ENCODE results near the gene LYRM4.

LYRM4 gene

DNA sequence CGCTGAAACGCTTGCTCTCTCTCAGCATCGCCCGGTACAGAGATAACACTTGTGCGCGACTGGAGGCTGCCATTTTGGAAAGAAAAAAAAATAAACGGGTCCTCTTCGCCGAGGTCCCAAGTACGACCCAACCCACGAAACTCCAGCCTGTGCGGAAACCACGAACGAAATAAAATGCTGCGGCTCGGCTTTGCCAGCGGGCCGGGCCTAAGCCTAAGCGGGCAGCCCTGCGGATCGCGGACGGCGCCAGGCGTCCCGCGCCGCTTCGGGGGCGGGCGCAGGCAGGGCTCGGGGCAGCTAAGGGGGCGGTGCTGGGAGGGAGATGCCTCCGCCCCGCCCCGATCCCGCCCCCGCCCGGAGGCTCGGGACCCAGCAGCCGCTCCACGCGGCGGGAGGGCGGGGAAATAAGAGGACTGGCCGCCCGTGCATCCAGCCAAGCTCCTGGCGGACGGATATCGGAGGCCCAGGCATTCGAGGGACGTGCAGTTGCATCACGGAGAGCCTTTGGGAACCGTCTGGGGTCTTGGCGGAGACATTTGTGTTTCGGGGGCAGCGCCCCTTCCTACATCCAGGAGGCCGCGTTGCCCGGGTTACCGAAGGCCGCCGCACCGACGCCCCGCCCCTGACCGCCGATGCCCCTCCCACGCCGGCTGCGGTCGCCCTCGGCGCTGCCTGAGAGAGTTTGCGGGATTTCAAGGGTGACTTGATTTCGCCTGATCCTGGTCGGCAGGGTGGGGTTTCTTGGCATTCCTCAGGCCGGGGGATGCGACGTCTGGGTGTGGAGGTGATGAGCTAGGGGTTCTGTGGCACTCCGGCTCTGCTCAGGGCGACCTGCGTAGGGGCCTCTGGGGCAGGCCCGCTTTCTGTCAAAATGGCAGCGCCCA, at the start of gene LYRM4, which contains the start of gene FARS2:
LYRM4 (minus strand) TSS at position 290 of the 884 bp plus-strand sequence; CDS start at position 73, 217 bp downstream.
FARS2 (plus strand) TSS at position 853 of the 884 bp plus-strand sequence.
- in situ Hi-C loops (cut with HindIII; ENCODE audit: low pct_ligation_motif_present, low pct_unique_long_range_greater_than_20kb, low sequenced_read_pairs): no loop called here
- peak; percentile 85 for DNase-seq

DNA sequence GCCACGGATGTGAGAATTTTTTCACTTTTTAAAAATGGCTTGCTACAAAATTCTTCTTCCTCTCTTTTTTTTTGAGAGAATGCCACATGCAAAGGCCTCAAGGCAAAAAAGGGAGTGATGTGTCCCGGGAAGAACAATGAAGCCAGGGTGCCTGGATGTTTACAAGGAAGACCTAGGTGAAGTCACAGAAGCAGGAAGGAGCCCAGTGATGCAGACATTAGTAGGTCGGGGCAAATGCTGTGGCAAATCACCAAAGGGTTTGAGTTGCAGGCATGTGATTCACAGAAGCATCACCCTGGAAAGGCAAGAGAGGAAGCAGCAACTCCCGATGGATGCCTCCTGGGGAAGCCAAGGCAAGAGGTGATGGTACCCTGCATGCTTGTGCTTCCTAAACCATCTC, 47.3 kb upstream of the LYRM4 start:
- in situ Hi-C loops (cut with HindIII; ENCODE audit: low pct_ligation_motif_present, low pct_unique_long_range_greater_than_20kb, low sequenced_read_pairs): no loop called here
- no peak for DNase-seq

DNA sequence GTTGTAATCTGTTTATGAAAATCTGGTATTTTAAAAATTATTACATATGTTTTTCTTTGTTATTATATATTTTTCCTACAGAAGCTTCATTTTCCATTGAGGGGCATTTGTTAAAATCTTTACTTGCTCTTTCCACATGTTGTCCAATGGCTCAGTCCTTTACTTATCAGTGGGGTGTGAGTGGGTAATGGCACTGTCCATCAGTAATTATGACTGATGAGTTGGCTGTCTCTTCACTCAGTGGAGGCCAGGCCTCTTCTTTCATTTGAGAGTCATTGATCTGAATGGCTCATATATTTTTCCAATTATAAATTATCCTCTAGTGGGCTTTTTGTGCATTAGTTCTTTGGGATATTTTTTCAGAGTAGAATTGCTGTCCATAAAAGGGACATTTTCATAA, 46.3 kb upstream of the LYRM4 start:
- in situ Hi-C loops (cut with HindIII; ENCODE audit: low pct_ligation_motif_present, low pct_unique_long_range_greater_than_20kb, low sequenced_read_pairs): no loop called here
- no peak for DNase-seq

DNA sequence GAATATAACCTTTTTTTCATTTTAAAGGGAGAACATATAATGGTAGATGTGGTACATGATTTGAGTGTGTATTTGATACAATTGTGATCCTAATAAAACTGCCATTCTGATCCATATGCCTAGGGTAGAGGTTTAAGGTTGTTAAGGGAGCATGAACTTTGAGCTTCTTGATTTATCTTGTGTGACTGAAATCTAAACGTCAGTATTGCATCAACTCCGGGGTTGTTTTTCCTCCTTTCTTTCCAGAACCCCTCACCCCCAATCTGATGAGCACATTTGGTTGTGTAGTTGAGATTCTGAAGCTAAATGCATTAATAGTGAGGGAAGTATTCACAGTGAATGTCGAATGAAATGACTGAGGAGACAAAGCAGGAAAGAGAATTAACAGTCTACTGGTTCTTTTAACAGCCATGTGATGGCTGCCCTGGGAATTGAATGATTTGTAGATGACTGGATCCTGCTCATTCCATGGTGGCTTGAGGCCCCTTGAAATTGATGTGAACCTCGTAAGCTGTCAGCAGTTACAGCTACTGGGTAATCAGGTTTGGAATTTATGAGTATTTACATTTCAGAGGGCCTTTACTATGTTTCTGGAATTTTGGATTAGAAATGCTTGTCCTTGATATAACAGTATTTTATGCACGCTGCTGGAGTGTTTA, 45.3 kb upstream of the LYRM4 start:
- DNase-seq: no peak
- in situ Hi-C loops (cut with HindIII; ENCODE audit: low pct_ligation_motif_present, low pct_unique_long_range_greater_than_20kb, low sequenced_read_pairs): no loop called here

DNA sequence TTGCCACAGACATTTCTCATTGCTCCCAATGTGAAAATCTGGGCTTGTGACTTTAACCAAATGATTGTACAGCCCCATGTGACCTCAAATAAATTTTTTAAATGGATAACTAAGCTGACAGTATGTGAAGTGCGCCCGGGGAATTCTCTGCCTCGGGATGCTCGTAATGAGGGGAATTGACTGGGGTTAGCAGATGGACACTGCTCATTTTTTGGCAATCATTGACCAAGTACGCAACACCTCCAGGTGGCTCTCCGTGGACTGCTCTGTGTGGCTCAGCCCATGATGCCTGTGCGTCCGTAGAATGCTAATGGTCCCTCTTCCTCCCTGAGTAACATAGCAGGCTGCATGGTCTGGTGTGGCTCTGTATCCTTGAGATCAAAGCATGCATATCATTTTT, 42.9 kb upstream of the LYRM4 start:
- peak; percentile 16 for DNase-seq
- in situ Hi-C loops (cut with HindIII; ENCODE audit: low pct_ligation_motif_present, low pct_unique_long_range_greater_than_20kb, low sequenced_read_pairs): no loop called here

DNA sequence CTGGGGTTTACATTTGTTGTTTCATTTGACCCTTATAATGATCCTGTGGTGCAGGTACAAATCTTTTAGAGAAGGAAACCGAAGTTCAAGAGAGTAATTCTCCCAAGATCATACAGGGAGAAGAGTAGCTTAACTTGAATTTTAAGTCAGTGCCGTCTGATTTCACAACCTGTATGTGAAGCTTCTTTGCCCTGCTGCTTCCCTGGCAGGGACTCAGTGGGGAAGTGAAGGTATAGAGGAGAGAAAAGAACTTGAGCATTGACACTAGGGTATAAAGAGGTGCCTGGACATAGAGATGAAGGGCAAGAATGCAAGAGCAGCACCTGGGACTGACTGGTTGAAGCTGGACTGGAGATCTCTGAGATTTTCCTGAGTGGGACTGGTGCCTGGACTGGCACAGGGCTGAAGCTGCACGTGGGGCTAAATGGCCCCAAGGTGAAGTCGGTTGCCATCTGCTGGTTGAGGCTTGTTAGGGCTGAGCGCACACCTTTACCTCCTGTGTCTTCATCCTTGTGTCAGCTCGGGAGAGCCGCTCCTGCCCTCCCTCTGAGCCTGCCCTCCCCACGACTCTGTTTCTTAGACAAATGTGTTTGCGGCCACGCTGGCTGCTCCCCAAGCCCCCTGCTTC, 42.4 kb upstream of the LYRM4 start:
- peak; percentile 60 for DNase-seq
- in situ Hi-C loops (cut with HindIII; ENCODE audit: low pct_ligation_motif_present, low pct_unique_long_range_greater_than_20kb, low sequenced_read_pairs): no loop called here

DNA sequence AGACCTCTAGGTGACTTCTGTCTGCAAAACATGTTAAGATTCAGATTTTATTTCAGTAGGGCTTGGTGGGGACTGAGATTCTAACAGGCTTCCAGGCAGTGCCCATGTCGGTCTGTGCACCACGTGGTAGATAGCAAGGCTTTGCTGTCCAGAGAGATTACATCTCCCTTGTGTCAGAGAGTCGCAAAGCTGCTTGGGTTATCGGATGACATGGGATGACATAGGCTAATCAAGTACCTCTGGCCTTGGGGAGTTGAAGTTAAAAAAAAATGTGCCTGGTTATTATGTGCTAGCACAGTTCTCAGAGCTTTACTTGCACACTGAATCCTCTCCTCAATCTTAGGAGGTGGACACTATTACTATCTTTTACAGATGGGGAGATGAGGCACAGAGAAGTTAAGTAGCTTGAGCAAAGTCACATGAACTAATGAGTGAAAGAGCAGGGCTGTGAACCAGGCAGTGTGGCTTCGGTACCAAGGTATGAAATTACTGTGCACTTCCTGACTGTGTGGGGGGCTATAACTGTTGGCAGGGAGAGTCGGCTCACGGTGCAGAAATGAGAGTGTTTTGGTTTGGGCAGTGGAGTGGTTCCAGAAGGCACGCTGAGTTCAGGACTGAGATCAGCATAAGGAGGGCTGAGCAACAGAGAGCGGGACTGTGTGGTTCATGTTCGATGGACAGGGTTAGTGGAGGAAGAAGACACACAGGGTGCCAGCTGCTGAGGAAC, 41.6 kb upstream of the LYRM4 start:
- DNase-seq: peak; percentile 17
- in situ Hi-C loops (cut with HindIII; ENCODE audit: low pct_ligation_motif_present, low pct_unique_long_range_greater_than_20kb, low sequenced_read_pairs): no loop called here

DNA sequence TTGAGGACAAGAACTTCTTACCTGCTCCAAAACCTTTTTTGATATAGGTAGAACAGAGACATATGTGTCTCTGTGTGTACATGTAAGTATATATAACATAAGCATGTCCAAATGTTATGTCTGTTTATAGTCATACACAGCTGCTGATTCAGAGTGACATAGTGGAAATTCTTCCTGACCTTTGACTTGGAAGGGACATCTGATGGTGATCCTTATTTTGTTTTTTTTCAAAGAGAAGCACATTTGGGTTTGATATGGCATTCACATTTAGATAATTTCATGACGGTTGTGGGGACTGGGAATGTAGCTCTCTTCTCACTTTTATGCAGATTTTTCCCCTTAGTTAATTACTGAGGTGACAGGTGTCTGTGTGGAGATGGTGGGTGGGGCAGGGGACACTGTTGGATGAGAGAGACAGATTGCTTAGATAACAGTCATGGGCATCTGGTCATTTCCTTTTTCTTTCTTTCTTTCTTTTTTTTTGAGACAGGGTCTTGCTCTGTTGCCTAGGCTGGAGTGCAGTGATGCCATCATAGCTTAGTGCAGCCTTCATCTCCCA, 39.5 kb upstream of the LYRM4 start:
- no peak for DNase-seq
- in situ Hi-C loops (cut with HindIII; ENCODE audit: low pct_ligation_motif_present, low pct_unique_long_range_greater_than_20kb, low sequenced_read_pairs): no loop called here

DNA sequence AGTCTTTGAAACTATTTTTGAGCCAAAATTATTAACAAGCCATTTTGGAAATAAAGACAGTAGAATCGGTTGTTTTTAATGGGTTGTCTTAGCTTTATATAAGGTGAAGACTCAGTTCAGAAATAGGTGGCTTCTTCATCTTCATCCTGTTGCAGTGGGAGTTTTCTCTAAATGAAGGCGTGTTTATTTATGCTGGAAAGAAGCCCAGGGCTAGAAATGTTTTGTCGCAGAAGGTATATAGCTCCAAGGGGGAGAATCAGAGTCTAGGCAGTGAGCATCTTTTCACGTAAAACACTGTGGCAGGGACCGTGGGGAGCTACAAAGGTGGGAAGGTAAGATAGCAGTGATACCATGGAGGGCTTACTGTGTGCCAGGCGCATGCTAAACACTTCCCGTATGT, 34.9 kb upstream of the LYRM4 start:
- DNase-seq: no peak
- in situ Hi-C loops (cut with HindIII; ENCODE audit: low pct_ligation_motif_present, low pct_unique_long_range_greater_than_20kb, low sequenced_read_pairs): no loop called here

DNA sequence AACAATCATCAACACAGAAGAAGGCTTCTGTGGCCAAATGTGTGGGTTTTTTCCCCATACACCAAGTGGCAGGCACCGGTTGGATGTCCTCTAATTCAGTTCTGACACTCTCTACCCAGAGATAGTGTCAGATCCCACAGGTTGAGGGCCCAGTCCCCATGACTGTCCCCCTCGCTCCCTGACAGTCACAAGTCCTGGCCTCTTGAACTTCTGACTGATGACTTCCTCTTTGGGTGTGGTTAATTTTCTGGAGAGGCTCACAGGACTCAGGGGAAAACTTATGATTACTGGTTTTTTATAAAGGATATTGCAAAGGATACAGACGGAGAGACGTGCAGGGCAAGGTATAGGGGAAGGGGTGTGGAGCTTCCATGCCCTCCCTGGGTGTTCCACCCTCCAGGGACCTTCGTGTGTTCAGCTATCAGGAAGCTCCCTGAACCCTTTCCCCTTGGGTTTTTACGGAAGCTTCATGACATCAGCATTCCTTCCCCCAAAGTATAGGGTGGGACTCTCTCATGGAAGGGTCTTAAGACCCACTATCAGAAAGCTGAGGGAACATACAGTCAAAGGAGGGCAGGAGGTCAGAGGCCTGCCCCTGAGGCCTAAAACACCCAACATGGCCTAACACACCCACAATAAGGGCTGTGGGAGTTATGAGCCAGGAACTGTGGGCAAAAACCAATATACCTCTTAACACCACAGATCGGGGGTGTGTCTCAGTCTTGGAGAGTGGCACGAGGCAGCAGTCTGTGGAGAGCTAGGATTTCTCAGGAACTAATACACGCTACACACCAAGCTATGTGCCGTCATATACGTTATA, 33.9 kb upstream of the LYRM4 start:
- no peak for DNase-seq
- in situ Hi-C loops (cut with HindIII; ENCODE audit: low pct_ligation_motif_present, low pct_unique_long_range_greater_than_20kb, low sequenced_read_pairs): no loop called here

DNA sequence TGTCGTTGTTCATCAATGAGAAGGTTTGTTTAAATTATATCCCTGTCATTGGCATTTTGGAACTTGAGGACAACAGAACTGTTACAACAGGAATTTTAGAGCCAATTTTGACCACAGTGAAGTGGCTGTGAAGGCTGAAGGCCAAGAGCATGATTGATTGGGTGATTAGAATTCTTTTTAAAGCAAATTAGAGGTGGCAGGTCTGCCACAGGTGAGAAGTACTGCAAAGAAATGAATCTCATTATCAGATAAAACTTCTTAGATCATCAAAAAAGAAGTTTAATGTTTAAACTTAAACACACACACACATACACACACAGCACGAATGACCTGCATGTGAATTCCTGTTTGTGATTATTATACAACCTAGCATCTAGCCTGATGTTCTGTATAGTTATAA, 32.9 kb upstream of the LYRM4 start:
- DNase-seq: no peak
- in situ Hi-C loops (cut with HindIII; ENCODE audit: low pct_ligation_motif_present, low pct_unique_long_range_greater_than_20kb, low sequenced_read_pairs): no loop called here

DNA sequence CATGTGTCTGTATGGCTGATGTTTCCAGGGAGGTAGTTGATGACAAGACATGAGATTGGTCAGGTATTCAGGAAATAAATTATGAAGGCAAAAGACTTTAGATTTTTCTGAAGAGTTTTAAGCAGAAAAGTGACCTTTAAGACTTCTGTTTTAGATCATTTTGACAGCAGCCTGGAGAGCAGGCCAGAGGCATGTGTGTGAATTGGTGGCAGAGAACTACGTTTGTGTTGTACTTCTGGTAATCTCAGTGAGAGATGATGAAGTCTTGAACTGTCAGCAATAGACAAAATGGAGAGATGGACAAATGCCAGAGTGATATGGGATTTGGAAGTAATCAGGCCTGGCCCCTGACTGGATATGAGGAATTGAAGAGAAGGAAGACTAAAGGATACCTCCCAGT, 31.4 kb upstream of the LYRM4 start:
- in situ Hi-C loops (cut with HindIII; ENCODE audit: low pct_ligation_motif_present, low pct_unique_long_range_greater_than_20kb, low sequenced_read_pairs): no loop called here

DNA sequence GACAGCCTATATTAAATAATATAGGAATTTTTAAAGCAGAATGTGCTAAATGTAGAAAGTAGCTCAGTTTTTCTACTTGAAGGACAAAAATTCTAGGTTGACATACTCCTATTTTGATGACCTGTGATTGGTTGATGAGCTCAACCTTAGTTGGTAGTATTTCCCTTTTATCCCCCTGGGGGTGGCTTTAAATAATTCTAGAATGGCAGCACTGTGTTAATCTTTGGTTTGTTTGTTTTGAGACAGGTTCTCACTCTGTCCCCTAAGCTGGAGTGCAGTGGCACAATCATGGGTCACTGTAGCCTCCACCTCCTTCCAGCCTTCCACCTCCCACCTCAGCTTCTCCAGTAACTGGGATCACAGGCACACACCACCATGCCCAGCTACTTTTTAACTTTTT, 29.8 kb upstream of the LYRM4 start:
- in situ Hi-C loops (cut with HindIII; ENCODE audit: low pct_ligation_motif_present, low pct_unique_long_range_greater_than_20kb, low sequenced_read_pairs): no loop called here
- DNase-seq: no peak

More for the DNA sequence above, 31.4 kb upstream of the LYRM4 start:
- DNase-seq: no peak

DNA sequence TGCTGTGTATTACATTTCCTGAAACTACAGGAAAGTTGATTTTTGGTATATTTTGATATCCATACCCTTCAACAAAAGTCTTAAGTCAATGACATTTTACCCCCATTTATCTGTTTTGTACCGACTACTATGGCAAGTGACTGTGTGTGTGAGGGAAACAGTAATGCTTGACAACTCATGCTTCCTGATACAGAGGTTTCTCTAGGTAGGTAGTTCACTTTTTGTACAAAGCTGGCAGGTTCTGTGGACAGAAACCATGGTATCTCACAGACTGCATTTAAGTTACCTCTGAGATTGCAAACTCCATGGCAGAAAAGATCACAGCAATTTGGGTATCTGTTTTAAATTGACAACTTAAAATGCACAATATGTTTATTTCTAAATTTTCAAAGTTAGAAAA, 29.3 kb upstream of the LYRM4 start:
- in situ Hi-C loops (cut with HindIII; ENCODE audit: low pct_ligation_motif_present, low pct_unique_long_range_greater_than_20kb, low sequenced_read_pairs): no loop called here
- DNase-seq: no peak

DNA sequence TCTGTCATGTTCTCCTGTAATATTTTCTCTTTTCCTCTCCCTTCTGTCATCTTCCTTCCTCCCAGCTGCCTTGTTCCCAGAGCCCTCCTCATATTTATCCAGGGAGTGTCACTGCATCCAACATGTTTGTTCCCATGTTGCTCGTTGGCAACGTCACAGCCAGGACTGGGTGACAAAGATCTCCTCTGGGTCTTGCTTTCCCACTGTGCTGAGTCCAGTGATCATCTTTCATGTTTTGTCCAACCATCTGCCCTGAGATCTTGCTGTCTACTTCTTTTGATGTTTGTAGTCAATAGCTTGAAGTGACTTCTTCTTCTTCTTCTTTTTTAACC, 27.2 kb upstream of the LYRM4 start:
- no peak for DNase-seq
- in situ Hi-C loops (cut with HindIII; ENCODE audit: low pct_ligation_motif_present, low pct_unique_long_range_greater_than_20kb, low sequenced_read_pairs): no loop called here

DNA sequence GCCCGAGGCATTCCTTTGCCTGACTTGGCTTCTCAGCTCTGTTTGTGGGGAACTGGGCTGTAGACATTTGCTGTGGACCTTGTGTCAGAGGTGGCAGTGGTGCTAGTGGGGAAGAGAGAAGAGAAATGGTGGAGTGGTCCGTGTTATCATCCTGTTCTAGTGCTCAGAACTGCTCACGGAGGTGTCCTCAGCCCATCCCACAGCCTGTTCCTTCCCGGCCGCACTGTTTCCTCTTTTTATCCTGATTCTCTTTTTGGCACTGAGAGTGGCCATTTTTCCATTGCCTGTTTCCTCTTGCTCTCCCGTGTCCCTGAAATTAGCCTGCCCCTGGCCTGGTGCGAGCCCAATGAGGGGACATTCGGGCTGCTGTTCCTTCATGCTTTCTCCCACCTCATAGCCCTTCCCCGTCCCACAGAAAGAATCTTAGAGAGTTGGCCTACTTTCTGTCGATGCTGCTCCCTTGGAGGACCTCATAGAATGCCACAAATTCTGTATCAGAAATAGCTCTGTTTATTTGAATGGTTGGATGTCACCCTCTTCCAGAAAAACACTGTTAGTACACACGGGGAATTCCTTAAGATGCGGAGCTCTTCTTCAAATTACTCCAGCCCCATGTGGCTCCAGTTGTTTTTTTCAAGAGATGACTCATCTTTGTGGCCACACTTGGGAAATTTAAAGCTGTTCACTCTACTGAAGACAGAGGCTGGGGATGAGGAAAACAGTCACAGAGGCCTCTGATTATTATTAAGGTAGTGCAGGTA, 26.6 kb upstream of the LYRM4 start:
- in situ Hi-C loops (cut with HindIII; ENCODE audit: low pct_ligation_motif_present, low pct_unique_long_range_greater_than_20kb, low sequenced_read_pairs): no loop called here

DNA sequence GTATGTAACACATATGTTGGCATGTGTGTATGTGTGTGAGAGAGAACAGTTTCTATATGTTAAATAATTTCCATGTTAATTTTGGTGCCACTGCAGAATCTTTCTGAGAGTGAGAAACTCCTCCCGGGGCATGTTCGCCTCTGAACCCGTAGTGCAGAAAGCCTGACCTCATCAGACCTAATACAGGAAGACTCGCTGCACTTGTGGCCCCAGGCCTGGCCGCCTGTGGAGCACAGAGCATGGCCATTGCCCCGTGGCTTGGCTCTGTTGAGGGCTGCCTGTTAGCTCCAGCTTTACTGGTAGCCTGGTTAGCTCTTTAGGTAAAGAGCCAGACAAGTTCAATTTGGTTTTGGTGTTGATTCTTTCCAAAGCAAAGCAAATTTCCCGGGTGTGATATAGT, 26.0 kb upstream of the LYRM4 start:
- in situ Hi-C loops (cut with HindIII; ENCODE audit: low pct_ligation_motif_present, low pct_unique_long_range_greater_than_20kb, low sequenced_read_pairs): no loop called here
- DNase-seq: no peak

More for the DNA sequence above, 26.6 kb upstream of the LYRM4 start:
- DNase-seq: peak; percentile 59
